Measurements from ENCODE around the gene CCDC120. TPM values are rescaled to one million over a fixed set of nuclear protein-coding genes. Genes with fewer than 3 reads are reported as not detected.

The CCDC120 gene
- total and polyA plus RNA-seq, 9 of the 15 experiments (the other 6 are each of a cell fraction or from before 2014, with no cell fraction given), result 0.13 to 3.6 (median 0.54) TPM

GRCh38 chrX:49100704-49101628, 42.2 kb downstream of the CCDC120 start (continued):
- no peak for TF ChIP-seq SMC3 (conservative IDR thresholded peaks at IDR 0.05; ENCODE audit: insufficient read depth, low read depth, low read length)
- TF ChIP-seq NR3C1 (CRISPR knock-in tag; IDR thresholded peaks at IDR 0.05), result no peak
- no peak for TF ChIP-seq GATAD2A (IDR thresholded peaks at IDR 0.05)
- TF ChIP-seq ZBTB7A (IDR thresholded peaks at IDR 0.05; ENCODE audit: borderline replicate concordance, control insufficient read depth, low read depth, low read length), result peak; percentile 29; the same call in 1 of the 2 replicates
- TF ChIP-seq ZSCAN29 (IDR thresholded peaks at IDR 0.05), result no peak
- TF ChIP-seq PATZ1 (CRISPR knock-in tag; IDR thresholded peaks at IDR 0.05; ENCODE audit: borderline replicate concordance), result no peak
- no peak for TF ChIP-seq CHD1 (IDR thresholded peaks at IDR 0.05; ENCODE audit: low read length)
- TF ChIP-seq MNT (conservative IDR thresholded peaks at IDR 0.05), result peak in 1 of 2 experiments; percentile 58; a peak in 2 of 4 replicates
- TF ChIP-seq PHF21A (IDR thresholded peaks at IDR 0.05; ENCODE audit: borderline replicate concordance, low read depth), result peak; percentile 37; the same call in 1 of the 2 replicates
- no peak for TF ChIP-seq TSC22D4 (tag; IDR thresholded peaks at IDR 0.05)
- no peak for TF ChIP-seq ZNF76 (CRISPR knock-in tag; IDR thresholded peaks at IDR 0.05; ENCODE audit: borderline replicate concordance)
